ENCODE measurements around the gene KMT5C.

- no peak for TF ChIP-seq EZH2 (IDR thresholded peaks at IDR 0.05; ENCODE audit: insufficient read depth, poor library complexity, severe bottlenecking)
- TF ChIP-seq EZH2phosphoT487 (IDR thresholded peaks at IDR 0.05; ENCODE audit: insufficient read depth, low read depth): no peak
These were observed 30.2 kb upstream of the KMT5C start for GRCh38 chr19:55309448-55309847.

All from GM23248 (cell line).